ENCODE measurements around the gene CERS6.

Gene CERS6

GRCh38 chr2:168772704-168773103 lies 316.6 kb downstream of the CERS6 start:
- no peak for TF ChIP-seq CTCF (conservative IDR thresholded peaks at IDR 0.05; ENCODE audit: low read depth, low read length)
- no peak overlapping the region for H3K4me3 ChIP-seq (ENCODE audit: low read length)
- no peak for DNase-seq (ENCODE audit: low read depth)

GRCh38 chr2:168773128-168773527 lies 317.1 kb downstream of the CERS6 start:
- TF ChIP-seq CTCF (conservative IDR thresholded peaks at IDR 0.05; ENCODE audit: low read depth, low read length) = no peak
- DNase-seq (ENCODE audit: low read depth) = no peak

GRCh38 chr2:168773719-168774521 lies 317.8 kb downstream of the CERS6 start:
- DNase-seq (ENCODE audit: low read depth) = peak; percentile 24
- TF ChIP-seq CTCF (conservative IDR thresholded peaks at IDR 0.05; ENCODE audit: low read depth, low read length) = peak; percentile 96

More at GRCh38 chr2:168773128-168773527, 317.1 kb downstream of the CERS6 start:
- H3K4me3 ChIP-seq (ENCODE audit: low read length) = no peak overlapping the region

GRCh38 chr2:168775837-168776236 lies 319.8 kb downstream of the CERS6 start:
- no peak for DNase-seq (ENCODE audit: low read depth)
- no peak overlapping the region for H3K4me3 ChIP-seq (ENCODE audit: low read length)
- TF ChIP-seq CTCF (conservative IDR thresholded peaks at IDR 0.05; ENCODE audit: low read depth, low read length) = no peak

More at GRCh38 chr2:168773719-168774521, 317.8 kb downstream of the CERS6 start:
- H3K4me3 ChIP-seq (ENCODE audit: low read length) = no peak overlapping the region

- TF ChIP-seq CTCF (conservative IDR thresholded peaks at IDR 0.05; ENCODE audit: low read depth, low read length) = no peak
- no peak overlapping the region for H3K4me3 ChIP-seq (ENCODE audit: low read length)
- DNase-seq (ENCODE audit: low read depth) = no peak
Observed at GRCh38 chr2:168780669-168781071, 324.6 kb downstream of the CERS6 start.

GRCh38 chr2:168781191-168781817 lies 325.2 kb downstream of the CERS6 start:
- no peak overlapping the region for H3K4me3 ChIP-seq (ENCODE audit: low read length)
- TF ChIP-seq CTCF (conservative IDR thresholded peaks at IDR 0.05; ENCODE audit: low read depth, low read length) = no peak
- no peak for DNase-seq (ENCODE audit: low read depth)

GRCh38 chr2:168782271-168782670 lies 326.2 kb downstream of the CERS6 start:
- TF ChIP-seq CTCF (conservative IDR thresholded peaks at IDR 0.05; ENCODE audit: low read depth, low read length) = no peak
- no peak for DNase-seq (ENCODE audit: low read depth)
- H3K4me3 ChIP-seq (ENCODE audit: low read length) = no peak overlapping the region
